Measurements from ENCODE around the gene MAGI2.
A peak's percentile ranks its signal among the peaks of the same experiment; 100 is the strongest.

MAGI2 gene

GRCh38 chr7:78020136-78020873, 1433.2 kb downstream of the MAGI2 start:
- peak; percentile 82 for ATAC-seq
- TF ChIP-seq ZFP30 (CRISPR knock-in tag; IDR thresholded peaks at IDR 0.05) (no peak), RARB (CRISPR knock-in tag; IDR thresholded peaks at IDR 0.05) (no peak), BACH2 (CRISPR knock-in tag; IDR thresholded peaks at IDR 0.05; ENCODE audit: borderline replicate concordance) (no peak), CSDC2 (CRISPR knock-in tag; IDR thresholded peaks at IDR 0.05) (no peak), TOX (CRISPR knock-in tag; IDR thresholded peaks at IDR 0.05; ENCODE audit: borderline replicate concordance) (no peak), ZNF8 (CRISPR knock-in tag; IDR thresholded peaks at IDR 0.05) (no peak)

GRCh38 chr7:78019447-78020135, 1433.9 kb downstream of the MAGI2 start:
- TF ChIP-seq, protein P1, sequence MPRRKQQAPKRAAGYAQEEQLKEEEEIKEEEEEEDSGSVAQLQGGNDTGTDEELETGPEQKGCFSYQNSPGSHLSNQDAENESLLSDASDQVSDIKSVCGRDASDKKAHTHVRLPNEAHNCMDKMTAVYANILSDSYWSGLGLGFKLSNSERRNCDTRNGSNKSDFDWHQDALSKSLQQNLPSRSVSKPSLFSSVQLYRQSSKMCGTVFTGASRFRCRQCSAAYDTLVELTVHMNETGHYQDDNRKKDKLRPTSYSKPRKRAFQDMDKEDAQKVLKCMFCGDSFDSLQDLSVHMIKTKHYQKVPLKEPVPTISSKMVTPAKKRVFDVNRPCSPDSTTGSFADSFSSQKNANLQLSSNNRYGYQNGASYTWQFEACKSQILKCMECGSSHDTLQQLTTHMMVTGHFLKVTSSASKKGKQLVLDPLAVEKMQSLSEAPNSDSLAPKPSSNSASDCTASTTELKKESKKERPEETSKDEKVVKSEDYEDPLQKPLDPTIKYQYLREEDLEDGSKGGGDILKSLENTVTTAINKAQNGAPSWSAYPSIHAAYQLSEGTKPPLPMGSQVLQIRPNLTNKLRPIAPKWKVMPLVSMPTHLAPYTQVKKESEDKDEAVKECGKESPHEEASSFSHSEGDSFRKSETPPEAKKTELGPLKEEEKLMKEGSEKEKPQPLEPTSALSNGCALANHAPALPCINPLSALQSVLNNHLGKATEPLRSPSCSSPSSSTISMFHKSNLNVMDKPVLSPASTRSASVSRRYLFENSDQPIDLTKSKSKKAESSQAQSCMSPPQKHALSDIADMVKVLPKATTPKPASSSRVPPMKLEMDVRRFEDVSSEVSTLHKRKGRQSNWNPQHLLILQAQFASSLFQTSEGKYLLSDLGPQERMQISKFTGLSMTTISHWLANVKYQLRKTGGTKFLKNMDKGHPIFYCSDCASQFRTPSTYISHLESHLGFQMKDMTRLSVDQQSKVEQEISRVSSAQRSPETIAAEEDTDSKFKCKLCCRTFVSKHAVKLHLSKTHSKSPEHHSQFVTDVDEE (CRISPR knock-in tag; IDR thresholded peaks at IDR 0.05), result peak; percentile 33; the same call in 1 of the 2 replicates
- TF ChIP-seq ZFP3 (CRISPR knock-in tag; IDR thresholded peaks at IDR 0.05) (0 out of 2 replicates have a peak, but pooled peaks have one; percentile 34), CREB5 (CRISPR knock-in tag; IDR thresholded peaks at IDR 0.05; ENCODE audit: low read depth) (no peak)
- ATAC-seq, result peak; percentile 95

DNA sequence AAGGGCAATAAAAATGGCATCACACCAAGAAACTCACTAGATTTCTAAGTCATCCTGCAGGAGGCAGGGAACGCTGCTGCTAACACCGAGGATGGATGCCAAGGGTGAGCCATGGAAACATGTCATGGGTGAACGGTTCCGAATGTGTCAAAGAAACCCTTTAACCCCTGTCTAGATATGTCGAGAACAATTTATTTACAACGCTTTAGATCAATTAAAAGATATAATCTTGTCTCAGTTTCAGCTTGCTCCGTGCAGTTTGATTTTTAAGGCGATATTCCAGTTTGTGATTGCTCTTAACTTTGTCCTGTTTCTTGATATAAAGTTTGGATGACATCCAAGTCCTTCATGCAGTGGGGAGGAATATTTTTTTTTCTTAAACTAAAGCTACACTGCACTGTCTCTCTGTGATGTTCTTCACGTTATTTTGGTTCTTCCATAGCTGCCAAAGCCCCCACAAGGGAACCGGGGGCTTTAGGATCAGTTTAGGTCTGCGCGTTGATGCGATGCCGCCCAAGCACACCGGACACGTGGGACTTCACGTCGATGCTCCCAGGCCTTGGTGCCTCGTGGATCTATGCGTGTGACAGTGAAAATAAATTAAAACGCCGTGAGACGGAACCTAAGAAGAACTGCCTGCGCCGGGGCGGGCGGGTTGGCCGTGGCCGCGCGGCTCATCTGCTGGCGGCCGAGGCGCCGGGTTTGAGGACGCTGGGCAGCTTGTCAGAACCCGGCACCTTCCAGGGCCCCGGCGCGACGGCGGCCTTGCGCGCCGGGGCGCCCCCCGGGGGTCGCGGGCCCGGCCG, 1434.6 kb downstream of the MAGI2 start:
- 0 out of 2 replicates have a peak, but pooled peaks have one; percentile 18 for TF ChIP-seq ZNF8 (CRISPR knock-in tag; IDR thresholded peaks at IDR 0.05)
- no peak for TF ChIP-seq TCF4 (CRISPR knock-in tag; IDR thresholded peaks at IDR 0.05; ENCODE audit: borderline replicate concordance)
- ATAC-seq, result no peak

GRCh38 chr7:78017591-78018100, 1435.8 kb downstream of the MAGI2 start:
- ATAC-seq, result no peak
- TF ChIP-seq CSDC2 (CRISPR knock-in tag; IDR thresholded peaks at IDR 0.05) (no peak), ISL1 (CRISPR knock-in tag; IDR thresholded peaks at IDR 0.05) (no peak), PPARA (CRISPR knock-in tag; IDR thresholded peaks at IDR 0.05; ENCODE audit: borderline replicate concordance) (no peak), ZFP3 (CRISPR knock-in tag; IDR thresholded peaks at IDR 0.05) (no peak), PATZ1 (CRISPR knock-in tag; IDR thresholded peaks at IDR 0.05; ENCODE audit: borderline replicate concordance) (no peak), TOX (CRISPR knock-in tag; IDR thresholded peaks at IDR 0.05; ENCODE audit: borderline replicate concordance) (no peak), SNAI2 (CRISPR knock-in tag; IDR thresholded peaks at IDR 0.05) (no peak), RARB (CRISPR knock-in tag; IDR thresholded peaks at IDR 0.05) (no peak), TCF4 (CRISPR knock-in tag; IDR thresholded peaks at IDR 0.05; ENCODE audit: borderline replicate concordance) (no peak), ESRRG (CRISPR knock-in tag; IDR thresholded peaks at IDR 0.05) (no peak), GLIS3 (CRISPR knock-in tag; IDR thresholded peaks at IDR 0.05) (no peak), OSR1 (CRISPR knock-in tag; IDR thresholded peaks at IDR 0.05) (no peak), ARNTL (CRISPR knock-in tag; IDR thresholded peaks at IDR 0.05; ENCODE audit: borderline replicate concordance, low read depth) (no peak), CREB5 (CRISPR knock-in tag; IDR thresholded peaks at IDR 0.05; ENCODE audit: low read depth) (no peak)
- TF ChIP-seq, protein P2, sequence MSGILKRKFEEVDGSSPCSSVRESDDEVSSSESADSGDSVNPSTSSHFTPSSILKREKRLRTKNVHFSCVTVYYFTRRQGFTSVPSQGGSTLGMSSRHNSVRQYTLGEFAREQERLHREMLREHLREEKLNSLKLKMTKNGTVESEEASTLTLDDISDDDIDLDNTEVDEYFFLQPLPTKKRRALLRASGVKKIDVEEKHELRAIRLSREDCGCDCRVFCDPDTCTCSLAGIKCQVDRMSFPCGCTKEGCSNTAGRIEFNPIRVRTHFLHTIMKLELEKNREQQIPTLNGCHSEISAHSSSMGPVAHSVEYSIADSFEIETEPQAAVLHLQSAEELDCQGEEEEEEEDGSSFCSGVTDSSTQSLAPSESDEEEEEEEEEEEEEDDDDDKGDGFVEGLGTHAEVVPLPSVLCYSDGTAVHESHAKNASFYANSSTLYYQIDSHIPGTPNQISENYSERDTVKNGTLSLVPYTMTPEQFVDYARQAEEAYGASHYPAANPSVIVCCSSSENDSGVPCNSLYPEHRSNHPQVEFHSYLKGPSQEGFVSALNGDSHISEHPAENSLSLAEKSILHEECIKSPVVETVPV (CRISPR knock-in tag; IDR thresholded peaks at IDR 0.05), result no peak
- TF ChIP-seq, protein P1 (CRISPR knock-in tag; IDR thresholded peaks at IDR 0.05), result no peak

Measured in SK-N-SH treated with all-trans-retinoic acid at 6 μM for 48 hours (cell line).